Stomach (tissue), 9 donors: ENCODE results near the gene RABL6. TPM values are rescaled to one million over a fixed set of nuclear protein-coding genes. Genes with fewer than 3 reads are reported as not detected.
A peak's percentile ranks its signal among the peaks of the same experiment; 100 is the strongest.
"Not testable (repeated sequence)": the region's sequence is repeated elsewhere in the genome, so short reads cannot be mapped to it uniquely, and the experiment has no call there.

Experiments
- DNase-seq, 2 donors: peaks; one replicate each; pipeline versions ENCODE4 v3.0.0 to v3.0.0-alpha.2; 2013 to 2019
- H3K27ac ChIP-seq, 5 donors: fragments of 200-600 bp in 4 of 5; sonication (generic) in 4 of 5; one replicate each; pipeline ENCODE4 v1.5.1; 2013 to 2019; ENCODE audit warnings: mild to moderate bottlenecking in 1 of 5, moderate library complexity in 1 of 5
- H3K27me3 ChIP-seq, 3 donors: fragments of 200-600 bp; sonication (generic); one replicate each; pipeline ENCODE4 v1.5.1; 2017 to 2019; ENCODE audit warnings: mixed run types in 1 of 3
- H3K36me3 ChIP-seq, 4 donors: fragments of 200-600 bp; sonication (generic); 1 replicate in 3 of 4; 2 replicates in 1 of 4; pipeline ENCODE4 v1.5.1; 2016 to 2019
- H3K4me1 ChIP-seq, 4 donors: fragments of 200-600 bp; sonication (generic); one replicate each; pipeline ENCODE4 v1.5.1; 2016 to 2019
- H3K4me3 ChIP-seq, 4 donors: fragments of 200-600 bp; sonication (generic) in 3 of 4; one replicate each; pipeline ENCODE4 v1.5.1; 2016 to 2019; ENCODE audit warnings: mild to moderate bottlenecking in 1 of 4
- H3K9me3 ChIP-seq, 4 donors: fragments of 200-600 bp; sonication (generic); one replicate each; pipeline ENCODE4 v1.5.1; 2016 to 2019
- CTCF ChIP-seq, 7 experiments: fragments of 450-650 bp in 4 of 7; fragments of 200-600 bp in 3 of 7; sonication (generic) in 3 of 7; IDR thresholded peaks; one replicate each; pipeline ENCODE4 v1.5.1; 2016 to 2019; ENCODE audit warnings: antibody characterized with exemption in 7 of 7, control low read depth in 2 of 7, mild to moderate bottlenecking in 1 of 7
- EP300 ChIP-seq: sonication (generic); formaldehyde crosslinking; IDR thresholded peaks from one replicate; pipeline ENCODE4 v1.6.1; 2017; ENCODE audit warnings: antibody characterized with exemption
- POLR2A ChIP-seq, 4 donors: fragments of 450-650 bp; IDR thresholded peaks; one replicate each; pipeline ENCODE4 v1.6.1; 2016; ENCODE audit warnings: antibody characterized with exemption in 4 of 4, control low read depth in 2 of 4, mild to moderate bottlenecking in 1 of 4, moderate library complexity in 1 of 4
- POLR2AphosphoS5 ChIP-seq, 3 donors: sonication (generic); formaldehyde crosslinking; IDR thresholded peaks; one replicate each; pipeline ENCODE4 v1.6.1; 2016; ENCODE audit warnings: antibody characterized with exemption in 3 of 3
- WGBS, 5 donors: extraction: QIAGEN DNeasy Blood & Tissue Kit in 3 of 5; methylation state at CpG; one replicate each; pipeline versions ENCODE4 v1.1.5 to v1.1.7; 2013 to 2018; 5-methylcytosine and 5-hydroxymethylcytosine counted together
- intact Hi-C: fragments of 100-400 bp; cut with DNase I; formaldehyde crosslinking; loops from one replicate; pipeline ENCODE4 v1.15.1; 2023; ENCODE audit warnings: low total_unique reads
- polyA plus RNA-seq, 3 donors: library from polyadenylated mRNA; stranded (reverse); fragments of 200-250 nt; gene quantifications; one replicate each; pipeline ENCODE4 v1.2.3, GENCODE V29; 2013
- total RNA-seq, 5 donors: library from RNA; depleted of rRNA; stranded (reverse); fragments of >200 nt; gene quantifications; one replicate each; pipeline versions ENCODE4 v1.1.0 to v1.2.3, GENCODE V29; 2014 to 2016
- donor health status: healthy with polysubstance abuse.
- donor health status: Bipolar disorder and iron deficiency.
- donor health status: healthy.

Gene RABL6
- total and polyA plus RNA-seq, 8 donors = 47.4 to 615 (median 62.9) TPM

GRCh38 chr9:136760834-136761544, 46.8 kb upstream of the RABL6 start:
- 39 to 45% (median 41%) methylated on average over 21 to 22 of the region's 22 CpGs for WGBS, 5 donors
- peak in 3 of 7 experiments; percentile 15 to 35 (median 15) for TF ChIP-seq CTCF (IDR thresholded peaks at IDR 0.05)

DNA sequence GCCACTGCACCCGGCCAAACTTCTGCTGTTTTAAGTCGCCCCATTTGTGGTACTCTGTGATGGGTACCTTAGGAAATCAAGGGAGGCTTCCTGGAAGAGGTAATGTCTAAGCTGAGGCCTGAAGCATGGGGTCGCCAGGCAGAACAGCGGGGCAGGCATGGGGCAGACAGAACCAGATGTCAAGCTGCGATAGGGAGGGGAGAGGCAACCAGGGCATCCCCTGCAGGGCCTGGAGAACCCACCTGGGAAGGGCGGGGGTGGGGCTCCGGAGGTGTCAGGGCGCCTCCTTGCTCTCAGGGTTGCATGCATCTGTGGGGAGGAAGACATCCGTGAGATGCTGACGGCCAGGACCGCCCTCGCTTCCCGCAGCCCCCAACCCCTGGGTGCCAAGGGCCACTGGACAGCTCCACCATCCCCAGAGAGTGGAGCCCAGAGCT, 46.2 kb upstream of the RABL6 start:
- H3K27me3 ChIP-seq = peaks cover 0 to 69% (median 12%) of the 10 kb centered on the region in 3 donors
- WGBS, 5 donors = 80 to 90% (median 85%) methylated on average over 9 to 13 of the region's 13 CpGs
- intact Hi-C loops = no loop called here

More at GRCh38 chr9:136760834-136761544, 46.8 kb upstream of the RABL6 start:
- H3K27ac ChIP-seq, H3K4me3 ChIP-seq, intact Hi-C loops, H3K9me3 ChIP-seq, H3K36me3 ChIP-seq: not testable (repeated sequence)
- Histone ChIP-seq H3K27me3 (peaks cover 0 to 69% (median 12%) of the 10 kb centered on the region in 3 donors), H3K4me1 (peaks cover 0 to 16% (median 12%) of the 10 kb centered on the region in 4 donors)
- peak; percentile 54 to 78 for DNase-seq

DNA sequence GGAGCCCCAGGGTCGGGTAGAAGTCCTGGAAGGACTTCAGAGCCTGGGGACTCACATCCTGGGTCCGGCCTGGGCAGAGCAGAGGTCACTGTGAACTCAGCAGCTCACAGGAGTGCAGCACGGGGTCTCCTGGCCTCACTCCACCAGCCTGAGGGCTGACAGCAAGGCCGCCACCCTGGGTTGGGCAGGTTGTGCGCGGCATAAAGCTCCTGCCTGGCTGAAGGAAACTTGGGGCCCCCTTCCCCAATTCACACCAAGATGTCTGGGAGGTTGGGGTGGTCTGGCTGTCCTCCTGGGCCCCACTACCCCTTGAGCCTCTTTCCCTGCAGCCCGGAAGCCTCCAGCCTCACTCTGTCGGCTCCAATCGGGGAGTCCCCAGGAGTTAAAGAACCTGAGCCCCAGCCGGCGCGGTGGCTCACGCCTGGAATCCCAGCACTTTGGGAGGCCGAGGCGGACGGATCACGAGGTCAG, 45.5 kb upstream of the RABL6 start:
- no peak overlapping the region for H3K27ac ChIP-seq
- DNase-seq = no peak
- no peaks in the 10 kb centered on the region for H3K36me3 ChIP-seq
- H3K4me3 ChIP-seq = no peak overlapping the region
- H3K9me3 ChIP-seq = no peaks in the 10 kb centered on the region
- TF ChIP-seq POLR2A (IDR thresholded peaks at IDR 0.05) (no peak), EP300 (no peak), CTCF (IDR thresholded peaks at IDR 0.05) (no peak), POLR2AphosphoS5 (IDR thresholded peaks at IDR 0.05) (no peak)
- peaks cover 0 to 74% (median 12%) of the 10 kb centered on the region in 3 donors for H3K27me3 ChIP-seq
- peaks cover 0 to 16% (median 14%) of the 10 kb centered on the region in 4 donors for H3K4me1 ChIP-seq
- WGBS, 5 donors = 73 to 87% (median 80%) methylated on average over 11 to 17 of the region's 17 CpGs
- intact Hi-C loops = no loop called here

More for the DNA sequence above, 46.2 kb upstream of the RABL6 start:
- H3K4me1 ChIP-seq = peaks cover 0 to 16% (median 14%) of the 10 kb centered on the region in 4 donors
- H3K4me3 ChIP-seq = no peak overlapping the region
- H3K9me3 ChIP-seq = no peaks in the 10 kb centered on the region
- no peak for TF ChIP-seq CTCF (IDR thresholded peaks at IDR 0.05)
- TF ChIP-seq EP300 = no peak
- no peak for TF ChIP-seq POLR2AphosphoS5 (IDR thresholded peaks at IDR 0.05)
- TF ChIP-seq POLR2A (IDR thresholded peaks at IDR 0.05) = no peak
- H3K27ac ChIP-seq = no peak overlapping the region
- no peak for DNase-seq
- H3K36me3 ChIP-seq = no peaks in the 10 kb centered on the region

DNA sequence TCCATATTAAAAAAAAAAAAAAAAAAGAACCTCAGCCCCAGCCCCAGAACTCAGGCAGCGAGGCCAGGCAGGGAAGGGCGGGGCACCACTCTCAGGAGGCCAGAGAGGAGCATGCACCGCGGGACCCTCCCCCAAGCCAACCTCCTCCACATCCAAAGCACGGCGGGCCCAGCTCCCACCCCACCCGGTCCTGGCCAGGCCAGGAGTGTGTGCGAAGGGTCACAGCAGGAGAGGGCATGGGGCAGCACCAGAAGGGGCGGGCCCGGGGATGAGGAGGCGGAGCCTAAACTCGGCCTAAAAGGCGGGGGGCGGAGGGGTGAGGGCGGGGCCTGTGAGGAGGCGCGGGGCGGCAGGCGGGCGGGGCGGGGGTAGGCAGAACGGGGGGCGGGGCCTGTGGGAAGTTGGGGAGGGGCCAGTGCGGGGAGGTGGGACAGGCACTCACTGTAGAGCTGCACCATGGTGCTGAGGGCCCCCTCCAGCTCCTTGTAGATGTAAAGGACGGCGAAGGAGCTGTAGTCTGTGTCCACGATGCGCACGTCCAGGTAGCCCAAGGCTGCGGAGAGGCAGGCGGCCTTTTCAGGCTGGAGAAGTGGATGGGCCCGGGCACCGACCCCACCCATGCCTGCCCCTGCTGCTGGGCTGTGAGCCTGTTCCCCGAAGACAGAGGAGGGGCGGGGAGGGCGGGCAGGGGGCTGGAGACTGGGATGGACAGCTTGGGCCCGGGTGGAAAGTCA, 44.7 kb upstream of the RABL6 start:
- H3K36me3 ChIP-seq = no peaks in the 10 kb centered on the region
- H3K27me3 ChIP-seq = peaks cover 0 to 83% (median 12%) of the 10 kb centered on the region in 3 donors
- TF ChIP-seq CTCF (IDR thresholded peaks at IDR 0.05) (no peak), POLR2A (IDR thresholded peaks at IDR 0.05) (no peak), EP300 (no peak), POLR2AphosphoS5 (IDR thresholded peaks at IDR 0.05) (no peak)
- H3K27ac ChIP-seq = no peak overlapping the region
- WGBS, 5 donors = 15 to 19% (median 18%) methylated on average over 8 to 37 of the region's 37 CpGs
- H3K9me3 ChIP-seq = no peaks in the 10 kb centered on the region
- no peak overlapping the region for H3K4me3 ChIP-seq
- intact Hi-C loops = no loop called here
- DNase-seq = peak; percentile 56 to 78
- peaks cover 0 to 16% (median 14%) of the 10 kb centered on the region in 4 donors for H3K4me1 ChIP-seq
